Bronchial smooth muscle cell (primary cell): Measurements from ENCODE around the gene SENP2. TPM values are rescaled to one million over a fixed set of nuclear protein-coding genes. Genes with fewer than 3 reads are reported as not detected.

Experiments
- total RNA-seq: library from RNA; depleted of rRNA; stranded (reverse); fragments of >200 nt; gene quantifications from 2 replicates; pipeline ENCODE4 v1.2.1, GENCODE V29; 2014

SENP2 gene
- total RNA-seq, result 30.4 and 51.8 TPM in 2 replicates

GRCh38 chr3:185585859-185586685 lies at the start of gene SENP2:
TSS of gene SENP2 (plus strand) at chr3:185586295. CDS start at chr3:185586414, 119 bp downstream.

GRCh38 chr3:185552358-185552877 lies 33.7 kb upstream of the SENP2 start, which contains the start of gene LIPH:
TSS of gene LIPH (minus strand) at chr3:185552588. CDS start at chr3:185552471, 117 bp downstream.

Other genes with a start within 250 kb of the SENP2 start
- gene MAP3K13, start 223.2 kb upstream of the SENP2 start, total RNA-seq, result 6.8 and 12.1 TPM in 2 replicates
- 5.5 and 6.0 TPM in 2 replicates for gene TMEM41A, start 87.3 kb upstream of the SENP2 start, total RNA-seq
- gene LIPH, start 33.7 kb upstream of the SENP2 start, total RNA-seq, result under 0.01 TPM in 1 of 2 replicates, not detected in the other
- 16.7 and 18.6 TPM in 2 replicates for gene IGF2BP2, start 238.7 kb downstream of the SENP2 start, total RNA-seq